Measurements from ENCODE around the gene RPP25.

DNA sequence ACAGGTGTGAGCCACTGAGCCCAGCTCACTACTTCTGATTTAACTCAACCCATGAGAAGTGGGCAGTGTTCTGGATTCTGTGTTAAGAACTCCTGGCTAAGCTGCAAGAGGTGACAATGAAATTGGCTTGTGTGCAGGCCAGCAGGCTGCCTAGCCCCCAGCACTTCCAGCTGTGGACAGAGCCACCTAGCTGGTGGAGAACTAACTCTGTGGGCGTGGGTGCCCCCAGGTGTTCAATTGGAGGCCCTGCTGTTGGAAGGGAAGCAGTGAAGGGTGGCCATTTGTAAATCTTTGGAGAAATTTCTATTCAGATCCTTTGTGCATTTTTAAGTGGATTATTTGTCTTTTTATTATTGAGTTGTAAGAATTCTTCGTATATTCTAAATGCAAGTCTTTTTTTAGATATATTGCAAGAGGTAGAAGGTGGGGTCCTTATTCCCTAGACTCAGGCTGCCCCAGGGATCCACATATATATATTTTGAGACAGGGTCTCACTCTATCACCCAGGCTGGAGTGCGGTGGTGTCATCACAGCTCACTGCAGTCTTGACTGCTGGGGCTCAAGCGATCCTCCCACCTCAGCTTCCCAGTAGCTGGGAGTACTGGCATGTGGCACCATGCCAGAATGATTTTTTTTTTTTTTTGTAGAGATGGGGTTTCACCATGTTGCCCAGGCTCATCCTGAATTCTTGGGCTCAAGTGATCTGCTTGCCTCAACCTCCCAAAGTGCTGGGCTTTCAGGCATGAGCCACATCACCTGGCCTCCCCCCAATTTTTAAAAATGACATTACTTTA is 31.6 kb upstream of the RPP25 start:
- TF ChIP-seq EP300 (IDR thresholded peaks at IDR 0.05): no peak
- TF ChIP-seq, protein P1, sequence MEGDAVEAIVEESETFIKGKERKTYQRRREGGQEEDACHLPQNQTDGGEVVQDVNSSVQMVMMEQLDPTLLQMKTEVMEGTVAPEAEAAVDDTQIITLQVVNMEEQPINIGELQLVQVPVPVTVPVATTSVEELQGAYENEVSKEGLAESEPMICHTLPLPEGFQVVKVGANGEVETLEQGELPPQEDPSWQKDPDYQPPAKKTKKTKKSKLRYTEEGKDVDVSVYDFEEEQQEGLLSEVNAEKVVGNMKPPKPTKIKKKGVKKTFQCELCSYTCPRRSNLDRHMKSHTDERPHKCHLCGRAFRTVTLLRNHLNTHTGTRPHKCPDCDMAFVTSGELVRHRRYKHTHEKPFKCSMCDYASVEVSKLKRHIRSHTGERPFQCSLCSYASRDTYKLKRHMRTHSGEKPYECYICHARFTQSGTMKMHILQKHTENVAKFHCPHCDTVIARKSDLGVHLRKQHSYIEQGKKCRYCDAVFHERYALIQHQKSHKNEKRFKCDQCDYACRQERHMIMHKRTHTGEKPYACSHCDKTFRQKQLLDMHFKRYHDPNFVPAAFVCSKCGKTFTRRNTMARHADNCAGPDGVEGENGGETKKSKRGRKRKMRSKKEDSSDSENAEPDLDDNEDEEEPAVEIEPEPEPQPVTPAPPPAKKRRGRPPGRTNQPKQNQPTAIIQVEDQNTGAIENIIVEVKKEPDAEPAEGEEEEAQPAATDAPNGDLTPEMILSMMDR (IDR thresholded peaks at IDR 0.05): no peak
- no peak for TF ChIP-seq POLR2AphosphoS5 (IDR thresholded peaks at IDR 0.05)
